ENCODE results near the gene GALK1. TPM values are rescaled to one million over a fixed set of nuclear protein-coding genes. Genes with fewer than 3 reads are reported as not detected.
A peak's percentile ranks its signal among the peaks of the same experiment; 100 is the strongest.

GALK1 gene
- total RNA-seq, 4 donors from 2014 or later = 9.3 to 116 (median 30.9) TPM

GRCh38 chr17:75773808-75774470 is 8.9 kb upstream of the GALK1 start:
- in situ Hi-C loops (cut with MboI; ENCODE audit: low pct_ligation_motif_present in 1 of 4, low pct_unique_long_range_greater_than_20kb in 1 of 4, low sequenced_read_pairs in 3 of 4) (loop anchor here in 1 of 4 donors (25.0 kb wide), 1 partner anchor 113 kb away; the partner anchor contains the start of genes TRIM47 and TRIM65), intact Hi-C loops (cut with DNase I; ENCODE audit: low total_unique reads) (no loop called here)
- WGBS, 2 donors (ENCODE audit: low coverage in 1 of 2) = 83 to 94% methylated on average over 3 to 12 of the region's 15 CpGs
- peak in 1 of 5 experiments; percentile 18 for TF ChIP-seq CTCF (IDR thresholded peaks at IDR 0.05)
- TF ChIP-seq POLR2AphosphoS5 (IDR thresholded peaks at IDR 0.05) = no peak
- no peak for TF ChIP-seq POLR2A (IDR thresholded peaks at IDR 0.05)
- no peak for TF ChIP-seq EP300 (IDR thresholded peaks at IDR 0.05; ENCODE audit: low read depth)
- DNase-seq = peak; percentile 13
- Histone ChIP-seq H3K4me1 (peaks cover 10 to 51% (median 32%) of the 10 kb centered on the region in 4 donors), H3K27me3 (no peaks in the 10 kb centered on the region), H3K9me3 (no peaks in the 10 kb centered on the region), H3K36me3 (peaks cover 0 to 18% (median 5%) of the 10 kb centered on the region in 4 donors), H3K4me3 (no peak overlapping the region), H3K27ac (no peak overlapping the region)

GRCh38 chr17:75773121-75773807 is 8.3 kb upstream of the GALK1 start:
- Histone ChIP-seq H3K27me3 (no peaks in the 10 kb centered on the region), H3K27ac (no peak overlapping the region), H3K36me3 (peaks cover 0 to 11% (median 5%) of the 10 kb centered on the region in 4 donors), H3K4me3 (no peak overlapping the region), H3K4me1 (peaks cover 10 to 50% (median 32%) of the 10 kb centered on the region in 4 donors), H3K9me3 (no peaks in the 10 kb centered on the region)
- TF ChIP-seq CTCF (IDR thresholded peaks at IDR 0.05) (no peak), POLR2AphosphoS5 (IDR thresholded peaks at IDR 0.05) (peak in 1 of 3 donors; percentile 27), POLR2A (IDR thresholded peaks at IDR 0.05) (peak; percentile 2)
- in situ Hi-C loops (cut with MboI; ENCODE audit: low pct_ligation_motif_present in 1 of 4, low pct_unique_long_range_greater_than_20kb in 1 of 4, low sequenced_read_pairs in 3 of 4) (loop anchor here in 1 of 4 donors (25.0 kb wide), 1 partner anchor 114 kb away; the partner anchor contains the start of genes TRIM47 and TRIM65), intact Hi-C loops (cut with DNase I; ENCODE audit: low total_unique reads) (no loop called here)
- WGBS, 2 donors (ENCODE audit: low coverage in 1 of 2) = 82 to 89% methylated on average over 4 to 12 of the region's 12 CpGs
- peak; percentile 14 for DNase-seq

GRCh38 chr17:75771334-75772281 is 6.6 kb upstream of the GALK1 start:
- 20 to 49% methylated on average over 4 to 17 of the region's 17 CpGs for WGBS, 2 donors (ENCODE audit: low coverage in 1 of 2)
- Histone ChIP-seq H3K27ac (no peak overlapping the region), H3K4me3 (no peak overlapping the region), H3K27me3 (no peaks in the 10 kb centered on the region), H3K36me3 (no peaks in the 10 kb centered on the region), H3K4me1 (peaks cover 10 to 33% (median 15%) of the 10 kb centered on the region in 4 donors), H3K9me3 (no peaks in the 10 kb centered on the region)
- TF ChIP-seq CTCF (IDR thresholded peaks at IDR 0.05) (peak in 1 of 5 experiments; percentile 15), POLR2A (IDR thresholded peaks at IDR 0.05) (no peak), EP300 (IDR thresholded peaks at IDR 0.05; ENCODE audit: low read depth) (no peak), POLR2AphosphoS5 (IDR thresholded peaks at IDR 0.05) (peak in 2 of 3 donors; percentile 45 to 47)
- peak; percentile 30 for DNase-seq
- in situ Hi-C loops (cut with MboI; ENCODE audit: low pct_ligation_motif_present in 1 of 4, low pct_unique_long_range_greater_than_20kb in 1 of 4, low sequenced_read_pairs in 3 of 4) = loop anchor here in 1 of 4 donors (25.0 kb wide), 1 partner anchor 116 kb away; the partner anchor contains the start of genes TRIM47 and TRIM65
- intact Hi-C loops (cut with DNase I; ENCODE audit: low total_unique reads) = no loop called here

Data from transverse colon (tissue), 4 donors.